ENCODE data around the gene INO80B. TPM values are rescaled to one million over a fixed set of nuclear protein-coding genes. Genes with fewer than 3 reads are reported as not detected.
A peak's percentile ranks its signal among the peaks of the same experiment; 100 is the strongest.
"Not testable (repeated sequence)": the region's sequence is repeated elsewhere in the genome, so short reads cannot be mapped to it uniquely, and the experiment has no call there.

Gene INO80B
- polyA plus RNA-seq, 1 experiment = 6.4 TPM

GRCh38 chr2:74474899-74475298 lies 20.0 kb downstream of the INO80B start:
- POLR2A ChIA-PET = no interaction called here
- Histone ChIP-seq H3K27me3 (ENCODE audit: control insufficient read depth, insufficient read depth, low read length) (no peaks in the 10 kb centered on the region), H3K4me3 (ENCODE audit: low read depth, low read length) (no peak overlapping the region), H3K36me3 (ENCODE audit: control insufficient read depth, insufficient read depth, low read length) (peaks cover 17% of the 10 kb centered on the region)
- no peak for DNase-seq (ENCODE audit: low read depth)
- TF ChIP-seq CTCF (IDR thresholded peaks at IDR 0.05; ENCODE audit: insufficient read depth, low read depth, low read length) = peak; percentile 17; the same call in 1 of the 2 replicates
- CTCF ChIA-PET = interaction anchor here (1.1 to 2.7 kb wide), 3 partner anchors 7 to 111 kb away, joined by 3 to 10 read pairs (median 3); partner anchors contain the start of genes CCDC142 and TTC31

DNA sequence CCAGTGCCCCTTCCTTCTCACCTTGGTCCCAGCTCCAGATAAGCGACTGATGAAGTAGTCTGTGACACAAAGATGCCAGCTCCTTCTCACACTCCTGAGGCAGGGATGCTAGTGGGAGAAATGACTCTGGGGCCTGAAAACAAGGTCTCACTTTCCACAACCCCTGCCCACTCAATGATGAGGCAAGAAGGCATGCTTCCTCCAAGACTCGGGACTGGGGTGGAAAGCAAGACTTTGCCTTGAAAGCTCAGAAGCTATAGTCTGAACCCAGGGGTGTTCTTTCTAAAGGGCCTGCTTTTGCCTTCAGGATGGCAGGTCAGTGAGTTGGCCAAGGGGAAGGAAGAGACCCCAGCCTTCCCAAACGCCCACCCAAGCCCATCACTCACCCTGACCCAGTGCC lies 26.5 kb downstream of the INO80B start:
- peaks cover 8% of the 10 kb centered on the region for H3K36me3 ChIP-seq (ENCODE audit: control insufficient read depth, insufficient read depth, low read length)
- CTCF ChIA-PET = interaction anchor here (1.4 to 8.1 kb wide), 7 partner anchors 8 to 146 kb away, joined by 3 to 149 read pairs (median 10); partner anchors contain the start of gene MRPL53
- no peak for DNase-seq (ENCODE audit: low read depth)
- TF ChIP-seq CTCF (IDR thresholded peaks at IDR 0.05; ENCODE audit: insufficient read depth, low read depth, low read length) = no peak
- POLR2A ChIA-PET = no interaction called here
- no peaks in the 10 kb centered on the region for H3K27me3 ChIP-seq (ENCODE audit: control insufficient read depth, insufficient read depth, low read length)
- peak overlapping the region; percentile 91 for H3K4me3 ChIP-seq (ENCODE audit: low read depth, low read length)

DNA sequence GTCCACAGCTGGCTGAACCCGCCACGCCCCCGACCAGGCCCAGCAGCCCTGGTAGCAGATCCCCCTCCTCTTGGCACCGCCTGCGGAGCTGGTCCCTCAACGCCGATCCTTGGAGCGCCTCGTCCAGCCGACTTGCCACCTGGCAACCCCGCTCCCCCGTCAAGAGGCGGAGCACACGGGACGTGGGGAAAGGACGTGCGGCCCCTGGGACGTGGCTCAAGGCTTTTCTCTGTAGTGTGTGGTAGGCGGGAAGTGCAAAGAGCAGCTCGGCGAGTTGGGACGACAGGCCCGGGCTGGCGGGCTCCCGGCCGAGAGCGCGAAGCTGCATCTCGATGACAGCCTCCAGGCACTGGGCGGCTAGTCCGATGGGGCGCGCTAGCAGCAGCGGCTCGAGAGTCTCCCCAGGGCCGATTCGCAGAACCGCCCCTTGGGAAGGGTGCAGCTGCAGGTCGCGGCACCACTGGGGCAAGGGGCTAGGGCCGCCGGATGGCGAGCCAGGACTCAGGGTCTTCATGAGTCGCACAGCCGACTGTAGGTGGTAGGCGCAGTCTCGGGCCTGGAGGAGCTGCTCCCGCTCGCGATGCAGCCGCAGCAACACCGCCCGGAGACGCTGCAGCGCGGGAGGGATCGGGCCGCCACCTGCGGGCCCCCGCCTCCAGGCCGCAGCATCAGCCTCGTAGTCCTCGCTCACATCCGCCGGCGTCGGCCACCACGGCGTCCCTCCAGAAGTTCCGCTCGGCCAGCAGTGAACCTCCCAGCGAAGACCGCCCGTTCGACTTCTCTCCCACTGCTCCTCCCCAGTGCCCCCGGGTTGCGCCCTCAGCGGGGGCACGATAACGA lies 27.3 kb downstream of the INO80B start:
- DNase-seq (ENCODE audit: low read depth) = no peak
- H3K27me3 ChIP-seq (ENCODE audit: control insufficient read depth, insufficient read depth, low read length) = no peaks in the 10 kb centered on the region
- peak overlapping the region; percentile 91 for H3K4me3 ChIP-seq (ENCODE audit: low read depth, low read length)
- POLR2A ChIA-PET = no interaction called here
- peaks cover 8% of the 10 kb centered on the region for H3K36me3 ChIP-seq (ENCODE audit: control insufficient read depth, insufficient read depth, low read length)
- CTCF ChIA-PET = interaction anchor here (0.8 to 8.1 kb wide), 19 partner anchors 9 to 147 kb away, joined by 3 to 149 read pairs (median 5); partner anchors contain the start of genes INO80B, LBX2 and MRPL53
- TF ChIP-seq CTCF (IDR thresholded peaks at IDR 0.05; ENCODE audit: insufficient read depth, low read depth, low read length) = no peak

DNA sequence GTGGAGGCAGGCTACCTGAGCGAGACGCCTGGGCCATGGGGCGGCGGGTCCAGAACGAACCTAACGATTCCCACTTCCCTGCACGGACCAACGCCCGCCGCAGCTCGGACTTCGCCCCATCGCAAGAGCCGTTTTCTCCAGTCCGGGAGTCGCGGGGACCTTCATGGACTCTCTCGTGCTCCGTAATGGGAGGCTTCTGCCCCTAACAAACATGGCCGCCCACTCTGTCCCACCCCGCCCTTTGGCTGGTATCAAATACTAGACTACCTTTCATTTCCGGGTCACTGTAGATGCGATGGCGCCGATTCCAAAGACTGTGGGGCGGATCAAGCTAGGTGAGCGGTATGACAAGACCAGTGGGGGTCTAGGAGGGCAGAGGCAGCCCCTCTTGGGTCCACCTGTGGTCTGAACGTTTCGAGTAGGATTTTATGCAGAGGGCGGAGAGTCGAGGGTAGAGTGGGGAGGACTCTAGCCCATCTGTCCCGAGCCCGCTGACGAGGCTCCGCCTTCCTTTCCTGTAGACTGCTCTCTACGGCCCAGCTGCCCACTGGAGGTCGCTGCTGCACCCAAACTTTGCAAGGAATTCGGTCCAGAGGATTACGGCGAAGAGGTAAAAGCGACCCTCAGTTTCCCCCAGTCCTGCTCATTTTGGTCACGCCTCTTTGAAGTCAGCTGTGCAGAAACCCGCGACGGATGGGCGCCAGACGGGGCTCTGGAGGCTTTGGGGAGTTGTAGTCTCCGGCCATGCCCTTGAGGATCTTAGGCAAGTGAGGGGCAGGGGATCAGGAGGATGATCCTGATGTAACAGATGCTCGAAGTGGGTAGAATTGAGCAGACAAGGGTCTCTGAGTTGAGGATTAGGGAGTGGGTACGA lies 28.2 kb downstream of the INO80B start, which contains the start of the genes CCDC142 and TTC31:
Gene CCDC142 (minus strand): TSS at position 198 of the 874 bp plus-strand sequence. CDS start 161 bp downstream, at position 37.
Gene TTC31 (plus strand): TSS at position 281 of the 874 bp plus-strand sequence. CDS start 15 bp downstream, at position 296.
- peak within 1 kb of the TSS; percentile 91 for H3K4me3 ChIP-seq (ENCODE audit: low read depth, low read length)
- DNase-seq (ENCODE audit: low read depth) = peak; percentile 74
- no peaks in the 10 kb centered on the region for H3K27me3 ChIP-seq (ENCODE audit: control insufficient read depth, insufficient read depth, low read length)
- H3K36me3 ChIP-seq (ENCODE audit: control insufficient read depth, insufficient read depth, low read length) = peaks cover 4% of the 10 kb centered on the region
- ChIA-PET POLR2A (interaction anchor here (0.6 kb wide), 1 partner anchor 14 kb away, joined by 5 read pairs; no protein-coding TSS in a partner anchor), CTCF (interaction anchor here (0.8 to 8.1 kb wide), 21 partner anchors 10 to 148 kb away, joined by 3 to 149 read pairs (median 5); partner anchors contain the start of genes INO80B, LBX2 and MRPL53)
- peak; percentile 92 for TF ChIP-seq CTCF (IDR thresholded peaks at IDR 0.05; ENCODE audit: insufficient read depth, low read depth, low read length)

DNA sequence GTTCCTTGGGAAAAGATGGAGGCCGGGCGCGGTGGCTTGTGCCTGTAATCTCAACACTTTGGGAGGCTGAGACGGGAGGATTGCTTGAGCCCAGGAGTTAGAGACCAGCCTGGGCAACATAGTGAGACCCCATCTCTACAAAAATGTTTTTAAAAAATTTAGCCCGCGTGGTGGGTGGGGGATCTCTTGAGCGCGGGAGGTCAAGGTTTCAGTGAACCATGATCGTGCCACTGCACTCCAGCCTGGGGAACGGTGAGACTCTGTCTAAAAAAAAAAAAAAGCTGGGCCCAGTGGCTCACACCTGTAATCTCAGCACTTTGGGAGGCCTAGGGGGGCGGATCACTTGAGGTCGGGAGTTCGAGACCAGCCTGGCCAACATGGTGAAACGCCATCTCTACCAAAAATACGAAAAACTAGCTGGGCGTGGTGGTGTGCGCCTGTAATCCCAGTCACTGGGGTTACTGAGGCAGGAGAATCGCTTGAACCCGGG lies 28.8 kb downstream of the INO80B start:
- H3K36me3 ChIP-seq (ENCODE audit: control insufficient read depth, insufficient read depth, low read length); H3K27me3 ChIP-seq (ENCODE audit: control insufficient read depth, insufficient read depth, low read length); DNase-seq (ENCODE audit: low read depth); POLR2A ChIA-PET: not testable (repeated sequence)
- peak overlapping the region; percentile 91 for H3K4me3 ChIP-seq (ENCODE audit: low read depth, low read length)
- CTCF ChIA-PET = interaction anchor here (1.1 to 8.1 kb wide), 13 partner anchors 10 to 148 kb away, joined by 3 to 149 read pairs (median 10); partner anchors contain the start of genes INO80B and LBX2

Data from BJ (cell line).